ENCODE data around the gene EFCAB10. TPM values are rescaled to one million over a fixed set of nuclear protein-coding genes. Genes with fewer than 3 reads are reported as not detected.

EFCAB10 gene
- polyA plus RNA-seq, 1 of the 3 experiments (the other 2 are of a cell fraction): 0.51 TPM

- TF ChIP-seq POLR2AphosphoS5 (IDR thresholded peaks at IDR 0.05; ENCODE audit: low read depth, low read length): no peak
- no peak for TF ChIP-seq ELF1 (IDR thresholded peaks at IDR 0.05)
- TF ChIP-seq TAF1 (IDR thresholded peaks at IDR 0.05; ENCODE audit: borderline replicate concordance, low read depth, low read length): no peak
- no peak for TF ChIP-seq MAX (IDR thresholded peaks at IDR 0.05; ENCODE audit: low read depth)
- Histone ChIP-seq H2AFZ (ENCODE audit: low read depth) (no peak overlapping the region), H3K9ac (no peak overlapping the region), H3K4me2 (no peak overlapping the region), H3K27me3 (ENCODE audit: insufficient read depth) (no peaks in the 10 kb centered on the region), H3K9me3 (no peaks in the 10 kb centered on the region), H3F3A (replicated peaks; ENCODE audit: insufficient read depth) (peaks cover 1% of the 10 kb centered on the region), H3K36me3 (replicated peaks in 1 of 2; ENCODE audit: control insufficient read depth in 1 of 2, insufficient read depth in 2 of 2, low read length in 1 of 2) (peaks cover 46 to 77% of the 10 kb centered on the region in 2 experiments), H4K20me1 (ENCODE audit: insufficient read depth) (no peaks in the 10 kb centered on the region), H3K4me3 (ENCODE audit: low read depth in 2 of 2, low read length in 1 of 2) (no peak overlapping the region), H3K9me2 (no peaks in the 10 kb centered on the region), H3K27ac (ENCODE audit: low read depth in 2 of 2, low read length in 1 of 2) (no peak overlapping the region), H3K79me2 (ENCODE audit: insufficient read depth) (peaks cover 33% of the 10 kb centered on the region), H3K4me1 (ENCODE audit: control insufficient read depth in 1 of 2, insufficient read depth in 2 of 2, low read depth in 1 of 2, low read length in 1 of 2) (peaks cover 0 to 2% of the 10 kb centered on the region in 2 experiments; a peak in 2 of 4 replicates)
- ChIA-PET CTCF (interaction anchor here (1.5 kb wide), 1 partner anchor 51 kb away, joined by 6 read pairs; no protein-coding TSS in a partner anchor), POLR2A (no interaction called here)
- WGBS (ENCODE audit: low lambda C conversion rate): 86% methylated on average over 2 of the region's 2 CpGs
- DNase-seq: no peak
Observed at GRCh38 chr7:105538339-105538738, 43.0 kb downstream of the EFCAB10 start.

GRCh38 chr7:105532709-105533460 is 48.4 kb downstream of the EFCAB10 start:
- peak overlapping the region in 1 of 2 experiments; percentile 69; a peak in 2 of 4 replicates for H3K27ac ChIP-seq (ENCODE audit: low read depth in 2 of 2, low read length in 1 of 2)
- H3K9ac ChIP-seq: peak overlapping the region; percentile 94
- no peaks in the 10 kb centered on the region for H3K9me3 ChIP-seq
- peaks cover 4 to 7% of the 10 kb centered on the region in 2 experiments; a peak in 2 of 4 replicates for H3K4me1 ChIP-seq (ENCODE audit: control insufficient read depth in 1 of 2, insufficient read depth in 2 of 2, low read depth in 1 of 2, low read length in 1 of 2)
- H4K20me1 ChIP-seq (ENCODE audit: insufficient read depth): no peaks in the 10 kb centered on the region
- no peaks in the 10 kb centered on the region for H3K9me2 ChIP-seq
- DNase-seq: no peak
- POLR2A ChIA-PET: interaction anchor here (0.5 to 1.0 kb wide), 3 partner anchors 21 to 66 kb away, joined by 3 to 4 read pairs (median 3); no protein-coding TSS in a partner anchor
- H3K27me3 ChIP-seq (ENCODE audit: insufficient read depth): no peaks in the 10 kb centered on the region
- CTCF ChIA-PET: interaction anchor here (0.6 to 1.8 kb wide), 12 partner anchors 10 to 510 kb away, joined by 3 to 16 read pairs (median 8); no protein-coding TSS in a partner anchor
- peak overlapping the region; percentile 94 for H2AFZ ChIP-seq (ENCODE audit: low read depth)
- peaks cover 15 to 29% of the 10 kb centered on the region in 2 experiments for H3K36me3 ChIP-seq (replicated peaks in 1 of 2; ENCODE audit: control insufficient read depth in 1 of 2, insufficient read depth in 2 of 2, low read length in 1 of 2)
- 19% methylated on average over 12 of the region's 12 CpGs for WGBS (ENCODE audit: low lambda C conversion rate)
- H3F3A ChIP-seq (replicated peaks; ENCODE audit: insufficient read depth): no peaks in the 10 kb centered on the region
- H3K4me3 ChIP-seq (ENCODE audit: low read depth in 2 of 2, low read length in 1 of 2): peak overlapping the region; percentile 76 to 99
- no peak for TF ChIP-seq PBX3 (IDR thresholded peaks at IDR 0.05)
- TF ChIP-seq POLR2AphosphoS5 (IDR thresholded peaks at IDR 0.05; ENCODE audit: low read depth, low read length): no peak
- TF ChIP-seq ZBTB33 (IDR thresholded peaks at IDR 0.05; ENCODE audit: borderline replicate concordance, low read depth): no peak
- TF ChIP-seq GATA2 (CRISPR knock-in tag; IDR thresholded peaks at IDR 0.05): no peak
- no peak for TF ChIP-seq CTCF (IDR thresholded peaks at IDR 0.05)
- TF ChIP-seq MAX (IDR thresholded peaks at IDR 0.05; ENCODE audit: low read depth): no peak
- TF ChIP-seq MEF2A (IDR thresholded peaks at IDR 0.05; ENCODE audit: borderline replicate concordance, low read depth): no peak
- no peak for TF ChIP-seq TAF1 (IDR thresholded peaks at IDR 0.05; ENCODE audit: borderline replicate concordance, low read depth, low read length)
- no peak for TF ChIP-seq FOXM1 (IDR thresholded peaks at IDR 0.05; ENCODE audit: low read depth)
- no peak for TF ChIP-seq FOXJ3 (CRISPR knock-in tag; IDR thresholded peaks at IDR 0.05)
- H3K4me2 ChIP-seq: peak overlapping the region; percentile 86
- H3K79me2 ChIP-seq (ENCODE audit: insufficient read depth): peaks cover 44% of the 10 kb centered on the region

Data from SK-N-SH (cell line).